ENCODE results near the gene R3HDM2. TPM values are rescaled to one million over a fixed set of nuclear protein-coding genes. Genes with fewer than 3 reads are reported as not detected.

The R3HDM2 gene
- total RNA-seq, 1 donor from 2014 or later: 89.6 TPM

GRCh38 chr12:57469296-57470164 is 38.7 kb upstream of the R3HDM2 start:
- intact Hi-C loops (cut with DNase I): no loop called here
- DNase-seq (ENCODE audit: low spot score) (no peak), ATAC-seq (no peak)

- intact Hi-C loops (cut with DNase I): no loop called here
- DNase-seq (ENCODE audit: low spot score): no peak
- no peak for ATAC-seq
Observed at GRCh38 chr12:57467915-57468314, 37.1 kb upstream of the R3HDM2 start.

GRCh38 chr12:57467212-57467874 is 36.5 kb upstream of the R3HDM2 start:
- ATAC-seq (no peak), DNase-seq (ENCODE audit: low spot score) (no peak)
- intact Hi-C loops (cut with DNase I): no loop called here

GRCh38 chr12:57465747-57466505 is 35.1 kb upstream of the R3HDM2 start:
- intact Hi-C loops (cut with DNase I): no loop called here
- ATAC-seq: no peak
- DNase-seq (ENCODE audit: low spot score): no peak

DNA sequence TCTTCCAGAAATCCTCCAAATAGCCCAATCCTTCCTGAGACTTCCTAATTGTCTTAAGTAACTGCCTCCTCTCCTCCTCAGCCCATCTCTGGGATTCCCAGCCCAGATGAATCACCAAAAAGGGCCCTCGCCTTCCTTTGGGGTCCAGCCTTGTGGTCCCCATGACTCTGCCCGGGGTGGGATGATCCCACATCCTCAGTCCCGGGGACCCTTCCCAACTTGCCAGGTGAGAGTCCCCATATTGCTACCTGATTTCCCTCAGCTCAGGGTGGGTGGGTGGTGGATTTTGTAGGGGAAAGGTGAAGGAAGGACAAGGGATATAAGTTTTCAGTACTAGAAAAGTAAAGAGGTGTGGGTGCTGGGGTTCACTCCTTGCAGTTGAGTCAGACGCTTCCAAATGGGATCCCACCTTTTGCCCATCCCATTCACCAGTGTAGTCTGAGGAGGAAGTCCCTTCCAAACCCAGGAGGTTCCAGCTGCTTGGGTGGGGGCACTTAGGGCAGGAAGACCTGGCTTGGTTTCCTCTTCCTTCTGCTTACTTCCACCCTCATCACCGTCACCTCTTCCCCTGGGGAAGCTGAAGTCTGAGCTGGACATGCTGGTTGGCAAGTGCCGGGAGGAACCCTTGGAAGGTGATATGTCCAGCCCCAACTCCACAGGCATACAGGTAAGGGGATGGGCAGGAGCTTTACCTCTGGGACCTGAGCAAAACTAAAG is 34.3 kb upstream of the R3HDM2 start:
- DNase-seq (ENCODE audit: low spot score): no peak
- no peak for ATAC-seq
- intact Hi-C loops (cut with DNase I): no loop called here

DNA sequence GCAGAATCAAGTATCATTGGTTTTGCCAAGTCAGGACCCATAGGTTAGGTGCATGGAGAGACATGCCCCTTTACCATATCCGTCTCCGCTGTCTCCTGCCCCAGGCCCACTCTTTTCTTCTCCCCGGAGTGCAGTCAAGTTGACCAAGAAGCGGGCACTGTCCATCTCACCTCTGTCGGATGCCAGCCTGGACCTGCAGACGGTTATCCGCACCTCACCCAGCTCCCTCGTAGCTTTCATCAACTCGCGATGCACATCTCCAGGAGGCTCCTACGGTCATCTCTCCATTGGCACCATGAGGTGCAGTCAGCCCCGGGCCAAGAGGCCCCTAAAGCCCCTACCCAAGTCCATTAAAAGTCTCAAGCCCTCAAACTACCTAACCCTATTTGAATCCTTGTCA is 33.7 kb upstream of the R3HDM2 start:
- ATAC-seq (no peak), DNase-seq (ENCODE audit: low spot score) (no peak)
- intact Hi-C loops (cut with DNase I): no loop called here

DNA sequence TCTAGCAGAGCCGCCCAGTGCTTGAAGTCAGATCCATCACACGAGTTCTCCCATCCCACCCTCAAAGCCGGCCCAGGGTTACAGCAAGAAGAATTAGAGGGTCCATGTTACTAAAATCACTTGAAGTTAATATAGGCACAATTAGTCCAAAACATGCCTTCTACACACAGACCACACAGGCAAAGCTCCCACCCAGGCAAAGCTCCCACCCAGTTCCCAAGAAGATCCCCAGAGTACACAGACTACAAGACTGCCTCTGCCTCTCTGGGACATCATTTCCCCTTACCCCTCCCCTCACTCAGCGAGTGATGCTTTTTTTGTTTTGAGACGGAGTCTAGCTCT is 32.0 kb upstream of the R3HDM2 start:
- intact Hi-C loops (cut with DNase I): no loop called here
- DNase-seq (ENCODE audit: low spot score) (no peak), ATAC-seq (no peak)

- ATAC-seq (peak; percentile 79), DNase-seq (ENCODE audit: low spot score) (peak; percentile 92)
- intact Hi-C loops (cut with DNase I): no loop called here
Observed at GRCh38 chr12:57462251-57462911, 31.5 kb upstream of the R3HDM2 start.

- DNase-seq (ENCODE audit: low spot score) (no peak), ATAC-seq (peak; percentile 13)
- intact Hi-C loops (cut with DNase I): no loop called here
Observed at GRCh38 chr12:57461917-57462250, 31.0 kb upstream of the R3HDM2 start.

DNA sequence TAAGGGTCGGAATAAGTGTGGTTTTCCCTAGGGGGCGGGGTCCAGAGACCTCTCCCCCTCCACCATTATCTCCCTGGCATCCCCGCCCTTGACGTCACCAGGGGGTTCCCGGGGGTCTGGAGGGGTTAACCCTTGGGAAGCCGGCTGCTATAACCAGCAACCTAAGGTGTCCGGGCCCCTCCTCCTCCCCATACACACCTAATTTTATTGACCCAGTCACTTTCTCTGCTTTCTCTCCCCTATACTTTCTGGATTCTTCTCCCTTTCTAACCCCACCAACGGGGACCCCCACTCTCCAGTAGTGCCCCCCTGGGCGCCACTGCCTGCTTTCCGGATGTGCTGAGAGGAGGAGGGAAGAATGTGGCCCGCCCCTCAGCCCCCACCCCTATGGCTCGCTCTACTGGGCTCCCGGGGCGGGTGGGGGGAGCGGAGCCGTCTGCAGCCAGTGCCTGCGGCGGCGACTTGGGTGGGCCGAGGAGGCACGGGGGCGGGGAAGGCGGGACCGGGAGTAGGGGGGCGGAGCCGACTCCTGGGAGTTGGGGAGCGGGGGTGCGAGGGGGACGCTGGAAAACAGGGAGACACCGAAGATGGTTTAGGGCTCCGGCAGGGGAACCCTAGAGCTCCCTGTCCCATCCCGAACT is 30.6 kb upstream of the R3HDM2 start:
- ATAC-seq: peak; percentile 85
- intact Hi-C loops (cut with DNase I): no loop called here
- DNase-seq (ENCODE audit: low spot score): peak; percentile 92

GRCh38 chr12:57460841-57461275 is 30.0 kb upstream of the R3HDM2 start:
- peak; percentile 3 for ATAC-seq

GRCh38 chr12:57460468-57460784 is 29.6 kb upstream of the R3HDM2 start:
- intact Hi-C loops (cut with DNase I): no loop called here
- no peak for ATAC-seq
- no peak for DNase-seq (ENCODE audit: low spot score)

More at GRCh38 chr12:57460841-57461275, 30.0 kb upstream of the R3HDM2 start:
- DNase-seq (ENCODE audit: low spot score): no peak
- intact Hi-C loops (cut with DNase I): no loop called here

DNA sequence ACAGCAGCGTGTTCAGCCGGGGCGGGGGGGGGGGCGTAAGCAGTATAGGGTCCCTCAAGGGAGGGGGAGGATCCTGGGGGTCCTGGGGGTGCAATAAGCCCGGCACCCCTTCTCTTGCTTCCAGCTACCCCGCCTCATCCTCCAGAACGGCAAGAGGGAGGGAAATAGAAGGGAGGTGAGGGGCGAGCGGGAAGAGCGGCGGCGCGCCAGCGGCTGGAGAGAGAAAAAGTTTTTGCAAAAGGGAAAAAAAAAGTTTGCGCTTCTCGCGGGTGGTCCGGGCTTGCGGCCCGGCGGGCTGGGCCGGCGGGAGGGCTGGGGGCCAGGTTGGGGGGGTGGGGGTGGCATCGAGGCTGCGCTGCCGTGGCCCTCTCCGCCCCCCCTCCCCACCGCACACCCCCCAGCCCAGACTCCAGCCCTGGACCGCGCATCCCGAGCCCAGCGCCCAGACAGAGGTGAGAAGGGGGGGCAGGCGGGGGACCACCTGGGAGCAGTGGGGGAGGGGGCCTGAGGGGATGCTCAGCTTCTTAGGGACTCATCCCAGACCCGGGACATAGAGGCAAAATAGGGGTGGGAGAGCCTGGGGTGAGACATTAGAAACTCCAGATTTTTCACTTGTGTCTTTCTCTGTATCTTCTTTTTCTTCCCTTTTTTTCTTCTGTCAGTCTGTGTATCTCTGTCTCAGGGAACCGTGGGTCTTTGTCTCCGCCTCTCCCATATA is 29.1 kb upstream of the R3HDM2 start, which contains the start of gene GLI1:
GLI1 (plus strand) TSS at position 36 of the 718 bp plus-strand sequence. CDS start 3,907 bp downstream, outside the sequence.
- ATAC-seq: peak; percentile 25
- no peak for DNase-seq (ENCODE audit: low spot score)
- intact Hi-C loops (cut with DNase I): no loop called here

DNA sequence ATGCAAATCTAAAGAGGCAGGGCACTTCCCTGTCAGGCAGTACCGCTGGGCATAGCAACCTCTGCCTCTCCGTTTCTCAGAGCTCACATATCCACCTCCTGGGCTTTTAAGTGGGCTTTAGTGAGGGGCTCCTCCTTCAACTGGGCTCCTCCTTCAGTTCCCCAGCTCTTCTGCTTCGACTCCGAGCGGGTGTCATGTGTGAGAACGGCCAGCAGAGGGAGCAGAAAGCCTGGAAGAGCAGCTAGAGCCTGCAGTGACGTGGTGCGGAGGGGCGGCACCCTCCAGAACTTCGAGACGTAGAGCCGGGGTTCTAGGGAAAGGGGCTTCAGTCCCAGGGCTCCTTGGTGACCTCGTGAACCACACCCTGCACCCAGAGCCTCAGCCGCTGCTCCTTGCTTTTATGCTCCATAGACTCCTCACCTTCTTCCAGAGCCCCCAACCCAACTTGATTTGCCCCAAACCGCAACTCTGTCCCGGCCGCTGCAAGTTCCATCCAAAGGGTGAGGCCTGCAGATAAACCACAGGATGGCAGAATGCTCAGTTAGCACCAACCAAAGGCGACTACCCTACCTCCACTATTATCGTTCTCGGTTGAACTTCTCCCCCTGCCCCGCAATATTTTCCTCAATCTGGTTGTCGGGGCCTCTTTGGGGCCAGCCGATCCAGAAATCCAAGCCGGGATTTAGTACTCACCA is 28.4 kb upstream of the R3HDM2 start:
- DNase-seq (ENCODE audit: low spot score): peak; percentile 96
- intact Hi-C loops (cut with DNase I): no loop called here
- peak; percentile 71 for ATAC-seq

GRCh38 chr12:57458665-57459054 is 27.8 kb upstream of the R3HDM2 start:
- no peak for DNase-seq (ENCODE audit: low spot score)
- no peak for ATAC-seq
- intact Hi-C loops (cut with DNase I): no loop called here

- DNase-seq (ENCODE audit: low spot score) (no peak), ATAC-seq (no peak)
- intact Hi-C loops (cut with DNase I): no loop called here
Observed at GRCh38 chr12:57456737-57457490, 26.1 kb upstream of the R3HDM2 start.
